Neural cell (in vitro differentiated cells): ENCODE data around the gene RBKS. TPM values are rescaled to one million over a fixed set of nuclear protein-coding genes. Genes with fewer than 3 reads are reported as not detected.
"Not testable (repeated sequence)": the region's sequence is repeated elsewhere in the genome, so short reads cannot be mapped to it uniquely, and the experiment has no call there.

Source experiments
- H2AFZ ChIP-seq: fragments of 200-600, 300-800 bp; sonication (generic), shearing (Covaris generic); 2 replicates; pipeline ENCODE4 v1.6.0; 2014; ENCODE audit warnings: low read depth, mild to moderate bottlenecking, antibody characterized with exemption, low read length, moderate library complexity
- H3F3A ChIP-seq: fragments of 200-600 bp; shearing (Covaris generic); 2 replicates; pipeline ENCODE4 v1.6.1; 2016; ENCODE audit warnings: mild to moderate bottlenecking, moderate library complexity, mixed read lengths, antibody characterized with exemption, low read length; ENCODE audit not compliant: insufficient read depth, poor library complexity, severe bottlenecking
- H3K27ac ChIP-seq: fragments of 200-600, 300-800 bp; sonication (generic), shearing (Covaris generic); 2 replicates; pipeline ENCODE4 v1.5.1; 2014; ENCODE audit warnings: mild to moderate bottlenecking, low read length, moderate library complexity
- H3K27me3 ChIP-seq: fragments of 300-800, 200-600 bp; sonication (generic), shearing (Covaris generic); 2 replicates; pipeline ENCODE4 v1.6.0; 2014; ENCODE audit warnings: mild to moderate bottlenecking, low read depth, low read length, moderate library complexity; ENCODE audit not compliant: insufficient read depth
- H3K36me3 ChIP-seq: fragments of 300-800, 200-600 bp; sonication (generic), shearing (Covaris generic); 2 replicates; pipeline ENCODE4 v1.5.1; 2014; ENCODE audit warnings: mild to moderate bottlenecking, antibody characterized with exemption, low read length, moderate library complexity; ENCODE audit not compliant: insufficient read depth
- H3K4me2 ChIP-seq: fragments of 300-800, 200-600 bp; sonication (generic), shearing (Covaris generic); 2 replicates; pipeline ENCODE4 v1.6.0; 2014; ENCODE audit warnings: mild to moderate bottlenecking, low read length
- H3K4me3 ChIP-seq: fragments of 300-800, 200-600 bp; sonication (generic), shearing (Covaris generic); 2 replicates; pipeline ENCODE4 v1.5.1; 2014; ENCODE audit warnings: mild to moderate bottlenecking, low read length, moderate library complexity
- H3K79me2 ChIP-seq: fragments of 200-600 bp; shearing (Covaris generic); replicated peaks from 2 replicates; pipeline ENCODE4 v1.6.0; 2014; ENCODE audit warnings: mild to moderate bottlenecking, low read length, moderate library complexity; ENCODE audit not compliant: insufficient read depth
- H3K9ac ChIP-seq: fragments of 300-800, 200-600 bp; sonication (generic), shearing (Covaris generic); 2 replicates; pipeline ENCODE4 v1.6.1; 2016; ENCODE audit warnings: mild to moderate bottlenecking, low read length, mixed read lengths
- H3K9me2 ChIP-seq: fragments of 200-600 bp; shearing (Covaris generic); 2 replicates; pipeline ENCODE4 v1.6.1; 2016; ENCODE audit warnings: mild to moderate bottlenecking, low read length, mixed read lengths; ENCODE audit not compliant: insufficient read depth
- H3K9me3 ChIP-seq: fragments of 200-600, 300-800 bp; sonication (generic), shearing (Covaris generic); 2 replicates; pipeline ENCODE4 v1.6.1; 2016; ENCODE audit warnings: mild to moderate bottlenecking, mixed run types, low read length, moderate library complexity, mixed read lengths
- H4K20me1 ChIP-seq: fragments of 200-600 bp; shearing (Covaris generic); 2 replicates; pipeline ENCODE4 v1.6.1; 2016; ENCODE audit warnings: mild to moderate bottlenecking, mixed run types; ENCODE audit not compliant: insufficient read depth
- CTCF ChIP-seq: fragments of 450-650 bp; IDR thresholded peaks from 2 replicates; pipeline ENCODE4 v1.5.1; 2014; ENCODE audit warnings: antibody characterized with exemption, mild to moderate bottlenecking, moderate library complexity; ENCODE audit not compliant: poor library complexity, severe bottlenecking
- EP300 ChIP-seq: fragments of 450-650 bp; conservative IDR thresholded peaks from 2 replicates; pipeline ENCODE4 v1.6.1; 2014; ENCODE audit warnings: antibody characterized with exemption, mild to moderate bottlenecking, moderate library complexity; ENCODE audit not compliant: poor library complexity, severe bottlenecking
- EZH2 ChIP-seq: fragments of 200-600, 300-800 bp; shearing (Covaris generic), sonication (generic); IDR thresholded peaks from 2 replicates; pipeline ENCODE4 v1.6.1; 2014; ENCODE audit warnings: antibody characterized with exemption, low read length, borderline replicate concordance, mild to moderate bottlenecking; ENCODE audit not compliant: insufficient read depth, poor library complexity, severe bottlenecking
- MXI1 ChIP-seq: fragments of 450-650 bp; conservative IDR thresholded peaks from 2 replicates; pipeline ENCODE4 v1.6.1; 2014; ENCODE audit warnings: antibody characterized with exemption, mild to moderate bottlenecking; ENCODE audit not compliant: poor library complexity, severe bottlenecking
- POLR2AphosphoS5 ChIP-seq: IDR thresholded peaks from 2 replicates; pipeline ENCODE4 v1.6.1; 2012
- RAD21 ChIP-seq: fragments of 450-650 bp; conservative IDR thresholded peaks from 2 replicates; pipeline ENCODE4 v1.6.1; 2014; ENCODE audit warnings: antibody characterized with exemption, mild to moderate bottlenecking, moderate library complexity
- REST ChIP-seq: IDR thresholded peaks from 2 replicates; pipeline ENCODE4 v1.6.1; 2012; ENCODE audit warnings: borderline replicate concordance
- SMC3 ChIP-seq: fragments of 450-650 bp; conservative IDR thresholded peaks from 2 replicates; pipeline ENCODE4 v1.6.1; 2014; ENCODE audit warnings: antibody characterized with exemption, mild to moderate bottlenecking, moderate library complexity; ENCODE audit not compliant: poor library complexity
- TAF1 ChIP-seq: IDR thresholded peaks from 2 replicates; pipeline ENCODE4 v1.6.1; 2012; ENCODE audit warnings: low read depth
- polyA plus RNA-seq: library from polyadenylated mRNA; depleted of rRNA; stranded (reverse); fragments of >200 nt; gene quantifications from 2 replicates; pipeline ENCODE4 v1.2.3, GENCODE V29; 2014

RBKS gene
- polyA plus RNA-seq, 1 donor from 2014 or later: 5.4 TPM

DNA sequence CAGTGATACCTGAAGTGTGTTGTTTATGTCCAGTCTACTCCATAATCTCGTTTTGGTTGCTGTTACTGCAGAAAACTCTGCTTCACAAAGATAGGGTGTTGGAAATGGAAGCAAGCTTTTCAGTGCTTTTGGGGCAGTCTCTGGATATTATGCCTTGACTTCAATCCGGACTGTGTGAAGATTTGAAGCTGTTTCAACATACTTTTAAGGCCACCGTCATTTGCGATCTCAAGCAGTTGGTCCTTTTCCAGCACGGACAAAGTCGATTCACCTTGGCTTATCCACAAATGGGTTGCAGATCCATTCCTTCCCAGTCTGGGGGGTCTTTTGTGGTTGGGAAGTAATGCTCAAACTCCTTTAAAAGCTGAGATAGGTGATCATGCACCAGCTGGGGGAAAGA is 20.4 kb downstream of the RBKS start:
- no peak overlapping the region for H3K4me3 ChIP-seq
- H3K27me3 ChIP-seq: no peaks in the 10 kb centered on the region
- H3K79me2 ChIP-seq: no peaks in the 10 kb centered on the region
- H3K4me2 ChIP-seq: no peak overlapping the region
- no peaks in the 10 kb centered on the region for H4K20me1 ChIP-seq
- TF ChIP-seq MXI1: no peak
- TF ChIP-seq RAD21: no peak
- no peak for TF ChIP-seq REST
- no peak for TF ChIP-seq SMC3
- TF ChIP-seq EZH2: no peak
- TF ChIP-seq EP300: no peak
- TF ChIP-seq TAF1: no peak
- no peak for TF ChIP-seq CTCF
- no peak for TF ChIP-seq POLR2AphosphoS5
- no peaks in the 10 kb centered on the region for H3K9me3 ChIP-seq
- no peaks in the 10 kb centered on the region for H3F3A ChIP-seq
- no peak overlapping the region for H3K27ac ChIP-seq
- no peak overlapping the region for H3K9ac ChIP-seq
- no peak overlapping the region for H2AFZ ChIP-seq
- no peaks in the 10 kb centered on the region for H3K36me3 ChIP-seq
- no peaks in the 10 kb centered on the region for H3K9me2 ChIP-seq

- H2AFZ ChIP-seq: no peak overlapping the region
- H3F3A ChIP-seq: no peaks in the 10 kb centered on the region
- H3K9me2 ChIP-seq: no peaks in the 10 kb centered on the region
- H3K9me3 ChIP-seq: no peaks in the 10 kb centered on the region
- no peaks in the 10 kb centered on the region for H3K27me3 ChIP-seq
- TF ChIP-seq POLR2AphosphoS5 (no peak), RAD21 (no peak), EP300 (no peak), SMC3 (no peak), TAF1 (no peak), EZH2 (no peak), REST (no peak), MXI1 (no peak), CTCF (no peak)
- no peak overlapping the region for H3K4me3 ChIP-seq
- no peak overlapping the region for H3K4me2 ChIP-seq
- no peaks in the 10 kb centered on the region for H4K20me1 ChIP-seq
- no peaks in the 10 kb centered on the region for H3K79me2 ChIP-seq
- no peaks in the 10 kb centered on the region for H3K36me3 ChIP-seq
- no peak overlapping the region for H3K9ac ChIP-seq
- H3K27ac ChIP-seq: no peak overlapping the region
Observed at GRCh38 chr2:27866237-27866636, 23.9 kb downstream of the RBKS start.

DNA sequence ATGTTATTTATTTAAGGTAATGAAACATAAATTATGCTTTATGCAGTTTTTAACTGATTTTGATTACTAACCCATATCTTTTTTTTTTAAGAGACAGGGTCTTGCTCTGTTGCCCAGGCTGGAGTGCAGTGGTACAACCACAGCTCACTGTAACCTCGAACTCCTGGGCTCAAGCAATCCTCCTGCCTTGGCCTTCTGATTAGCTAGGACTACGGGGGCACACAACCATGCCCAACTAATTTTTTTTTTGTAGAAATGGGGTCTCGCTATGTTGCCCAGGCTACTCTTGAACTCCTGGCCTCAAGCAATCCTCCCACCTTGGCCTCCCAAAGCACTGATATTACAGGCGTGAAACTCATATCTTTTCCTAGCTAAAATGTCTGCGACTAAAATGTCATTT is 26.2 kb downstream of the RBKS start:
- not testable (repeated sequence) for H3K4me2 ChIP-seq, H3K9ac ChIP-seq, H3K27me3 ChIP-seq, H3K36me3 ChIP-seq, H3K79me2 ChIP-seq, H4K20me1 ChIP-seq, H2AFZ ChIP-seq, H3K27ac ChIP-seq, H3K9me3 ChIP-seq, H3K9me2 ChIP-seq, H3F3A ChIP-seq, H3K4me3 ChIP-seq
